ENCODE data around the gene EFNA4. TPM values are rescaled to one million over a fixed set of nuclear protein-coding genes. Genes with fewer than 3 reads are reported as not detected.
A peak's percentile ranks its signal among the peaks of the same experiment; 100 is the strongest.

Gene EFNA4
- total and polyA plus RNA-seq, 9 of the 15 experiments (the other 6 are each of a cell fraction or from before 2014, with no cell fraction given): 0.68 to 7.4 (median 6.1) TPM

- TF ChIP-seq ATF6 (CRISPR knock-in tag; IDR thresholded peaks at IDR 0.05) (no peak), CREB3L1 (IDR thresholded peaks at IDR 0.05; ENCODE audit: borderline replicate concordance, low read depth) (peak; percentile 56; the same call in 1 of the 2 replicates), ZBTB12 (CRISPR knock-in tag; IDR thresholded peaks at IDR 0.05) (peak; percentile 7; the same call in 1 of the 2 replicates), ERF (CRISPR knock-in tag; IDR thresholded peaks at IDR 0.05) (no peak), FOXO4 (CRISPR knock-in tag; IDR thresholded peaks at IDR 0.05) (no peak), NBN (IDR thresholded peaks at IDR 0.05; ENCODE audit: low read depth) (peak; percentile 86; the same call in 1 of the 2 replicates), HNRNPLL (IDR thresholded peaks at IDR 0.05; ENCODE audit: low read depth, low read length, poor library complexity, severe bottlenecking) (peak; percentile 65), SRSF1 (IDR thresholded peaks at IDR 0.05; ENCODE audit: low read depth, low read length) (no peak), CBX1 (IDR thresholded peaks at IDR 0.05; ENCODE audit: low read depth) (0 out of 2 replicates have a peak, but pooled peaks have one; percentile 47), ATF1 (CRISPR knock-in tag; IDR thresholded peaks at IDR 0.05) (no peak), ATF1 (tag; IDR thresholded peaks at IDR 0.05) (peak; percentile 76), NCOA6 (IDR thresholded peaks at IDR 0.05) (no peak), AFF4 (CRISPR knock-in tag; IDR thresholded peaks at IDR 0.05) (0 out of 2 replicates have a peak, but pooled peaks have one; percentile 17), JUN (IDR thresholded peaks at IDR 0.05; ENCODE audit: borderline replicate concordance, low read depth, low read length) (peak; percentile 59; the same call in 1 of the 2 replicates), JUN (CRISPR knock-in tag; IDR thresholded peaks at IDR 0.05; ENCODE audit: borderline replicate concordance) (no peak), ARNT (IDR thresholded peaks at IDR 0.05) (peak in 1 of 2 experiments; percentile 62; a peak in 2 of 4 replicates), SRSF9 (IDR thresholded peaks at IDR 0.05; ENCODE audit: borderline replicate concordance, low read depth, low read length) (no peak)
Measured at GRCh38 chr1:155084722-155085503, 21.4 kb downstream of the EFNA4 start (continued).

Measured in K562 (cell line).